Peyer's patch (tissue), 4 donors: ENCODE measurements around the gene DPP3.

Source experiments
- POLR2A ChIP-seq, 2 donors: fragments of 450-650 bp; IDR thresholded peaks; one replicate each; pipeline ENCODE4 v1.5.1; 2017; ENCODE audit warnings: antibody characterized with exemption in 2 of 2, mild to moderate bottlenecking in 2 of 2, moderate library complexity in 2 of 2
- TF ChIP-seq, protein P1 (sequence below), 6 experiments: fragments of 450-650 bp in 4 of 6; fragments of 200-600 bp in 2 of 6; sonication (generic) in 1 of 6; IDR thresholded peaks; one replicate each; pipeline ENCODE4 v1.5.1; 2017 to 2019; ENCODE audit warnings: antibody characterized with exemption in 6 of 6, mild to moderate bottlenecking in 3 of 6, moderate library complexity in 1 of 6

GRCh38 chr11:66529069-66529468, 48.8 kb downstream of the DPP3 start:
- TF ChIP-seq, protein P1, sequence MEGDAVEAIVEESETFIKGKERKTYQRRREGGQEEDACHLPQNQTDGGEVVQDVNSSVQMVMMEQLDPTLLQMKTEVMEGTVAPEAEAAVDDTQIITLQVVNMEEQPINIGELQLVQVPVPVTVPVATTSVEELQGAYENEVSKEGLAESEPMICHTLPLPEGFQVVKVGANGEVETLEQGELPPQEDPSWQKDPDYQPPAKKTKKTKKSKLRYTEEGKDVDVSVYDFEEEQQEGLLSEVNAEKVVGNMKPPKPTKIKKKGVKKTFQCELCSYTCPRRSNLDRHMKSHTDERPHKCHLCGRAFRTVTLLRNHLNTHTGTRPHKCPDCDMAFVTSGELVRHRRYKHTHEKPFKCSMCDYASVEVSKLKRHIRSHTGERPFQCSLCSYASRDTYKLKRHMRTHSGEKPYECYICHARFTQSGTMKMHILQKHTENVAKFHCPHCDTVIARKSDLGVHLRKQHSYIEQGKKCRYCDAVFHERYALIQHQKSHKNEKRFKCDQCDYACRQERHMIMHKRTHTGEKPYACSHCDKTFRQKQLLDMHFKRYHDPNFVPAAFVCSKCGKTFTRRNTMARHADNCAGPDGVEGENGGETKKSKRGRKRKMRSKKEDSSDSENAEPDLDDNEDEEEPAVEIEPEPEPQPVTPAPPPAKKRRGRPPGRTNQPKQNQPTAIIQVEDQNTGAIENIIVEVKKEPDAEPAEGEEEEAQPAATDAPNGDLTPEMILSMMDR (IDR thresholded peaks at IDR 0.05): no peak
- no peak for TF ChIP-seq POLR2A (IDR thresholded peaks at IDR 0.05)
